Activated effector memory CD4-positive, alpha-beta T cell treated with anti-CD3 and anti-CD28 coated beads, Interleukin-2, amount 50 U/mL, for 16 hours (primary cell): ENCODE data around the gene SLC48A1.

Experiments used
- DNase-seq: peaks from one replicate; pipeline ENCODE4 v3.0.0-alpha.2; 2020

SLC48A1 gene

DNA sequence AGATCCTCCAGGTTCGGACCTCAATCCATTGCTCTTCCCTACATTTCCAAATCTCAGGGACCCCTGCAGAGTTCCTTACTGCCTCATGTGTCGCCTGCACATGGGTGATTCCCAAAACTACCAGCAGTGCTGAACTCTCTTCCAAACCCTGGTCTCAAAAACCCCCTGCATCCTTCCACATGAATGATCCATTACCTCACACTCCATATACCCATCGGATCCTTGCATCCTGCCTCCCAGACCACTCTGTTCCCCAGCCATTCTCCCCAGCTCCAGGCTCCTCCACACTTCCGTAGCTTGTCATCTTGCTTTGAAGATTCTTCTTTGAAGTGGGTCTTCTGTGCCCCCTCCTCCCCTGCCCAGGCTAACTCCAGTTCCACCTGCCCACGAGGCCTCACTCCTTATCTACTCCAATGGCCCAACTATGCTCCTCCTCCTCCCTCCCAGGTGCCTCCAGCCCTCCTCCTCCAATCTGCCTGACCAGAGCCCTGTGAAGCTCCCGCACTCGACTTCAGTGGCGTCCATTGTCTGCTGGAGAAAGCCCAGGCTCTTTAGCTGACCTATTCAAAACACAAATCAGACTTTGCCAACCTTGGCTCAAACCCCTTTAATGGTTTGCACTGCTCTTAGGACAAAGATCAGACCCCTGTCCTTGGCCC lies 28.1 kb upstream of the SLC48A1 start:
- DNase-seq: no peak

DNA sequence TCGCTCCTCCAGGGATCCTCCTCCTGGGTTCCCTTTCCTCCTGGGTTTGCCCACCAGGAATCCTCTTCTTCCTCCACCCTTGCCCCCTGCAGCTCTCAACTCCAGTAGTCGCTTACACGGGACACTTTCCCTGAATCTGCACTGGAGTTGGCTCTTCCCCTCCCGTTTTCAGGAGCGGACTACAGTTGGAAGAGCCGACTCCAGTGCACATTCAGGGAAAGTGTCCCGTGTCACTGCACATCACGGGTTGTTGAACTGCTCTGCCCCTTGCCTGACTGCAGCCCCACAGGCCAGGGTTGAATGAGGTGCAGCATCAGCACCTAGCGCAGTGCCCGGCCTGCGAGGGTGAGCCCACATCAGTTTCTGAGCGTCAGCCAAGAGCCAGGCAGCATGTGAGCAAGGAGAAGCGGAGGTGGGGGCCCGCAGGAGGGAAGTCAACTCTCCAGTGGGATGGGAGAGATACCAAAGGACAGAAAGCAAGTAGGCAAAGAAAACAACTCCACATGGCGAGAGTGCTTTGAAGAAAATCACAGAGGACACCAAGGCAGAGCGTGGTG lies 27.5 kb upstream of the SLC48A1 start:
- DNase-seq: no peak

GRCh38 chr12:47746073-47746472 lies 27.0 kb upstream of the SLC48A1 start:
- no peak for DNase-seq

- no peak for DNase-seq
Observed at GRCh38 chr12:47746523-47746922, 26.5 kb upstream of the SLC48A1 start.

GRCh38 chr12:47747126-47747525 lies 25.9 kb upstream of the SLC48A1 start:
- DNase-seq: no peak

DNA sequence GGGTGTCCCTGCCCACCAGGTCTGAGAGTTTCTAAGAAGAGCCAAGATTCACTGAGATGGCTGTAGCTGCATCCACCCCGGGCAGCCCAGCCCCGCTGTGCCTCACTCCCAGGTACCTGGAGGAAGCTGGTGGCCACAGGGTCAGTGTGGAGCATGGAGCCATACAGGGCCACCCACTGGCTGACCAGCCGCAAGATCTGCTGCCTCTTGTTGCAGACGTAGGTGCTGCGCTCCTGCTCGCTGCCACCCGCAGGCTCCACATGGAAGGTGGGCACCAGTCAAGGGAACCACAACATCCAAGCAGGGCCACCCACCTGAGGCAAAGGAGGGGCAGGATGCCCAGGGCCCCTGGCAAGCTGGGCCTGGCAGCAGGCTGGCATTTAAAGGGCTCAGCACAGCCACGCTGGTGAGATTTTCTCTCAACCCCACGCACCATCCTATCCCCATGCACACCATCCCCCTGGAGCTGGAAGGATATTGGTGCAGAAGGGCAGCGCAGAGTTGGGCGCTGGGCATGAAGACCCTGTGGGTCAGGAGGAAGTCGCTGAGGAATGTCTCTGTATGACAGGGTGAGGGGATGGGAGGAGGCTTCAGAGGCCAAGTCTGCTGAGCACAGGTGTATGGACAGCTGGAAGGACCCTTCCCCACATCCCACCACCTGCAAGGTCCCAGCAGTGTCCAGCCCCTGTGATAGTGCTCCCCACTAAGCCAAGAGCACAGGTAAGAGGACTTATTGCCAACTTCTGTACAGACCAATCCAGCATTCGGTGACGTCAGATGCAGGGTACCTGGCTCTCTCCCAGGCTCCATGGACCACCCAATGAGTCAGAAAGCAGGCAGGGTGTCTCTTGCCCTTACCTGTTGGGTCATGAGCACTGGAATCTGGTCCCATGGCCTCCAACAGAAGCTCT lies 25.2 kb upstream of the SLC48A1 start:
- DNase-seq: no peak

GRCh38 chr12:47748507-47748828 lies 24.6 kb upstream of the SLC48A1 start:
- DNase-seq: no peak

- no peak for DNase-seq
Observed at GRCh38 chr12:47748899-47749298, 24.1 kb upstream of the SLC48A1 start.

DNA sequence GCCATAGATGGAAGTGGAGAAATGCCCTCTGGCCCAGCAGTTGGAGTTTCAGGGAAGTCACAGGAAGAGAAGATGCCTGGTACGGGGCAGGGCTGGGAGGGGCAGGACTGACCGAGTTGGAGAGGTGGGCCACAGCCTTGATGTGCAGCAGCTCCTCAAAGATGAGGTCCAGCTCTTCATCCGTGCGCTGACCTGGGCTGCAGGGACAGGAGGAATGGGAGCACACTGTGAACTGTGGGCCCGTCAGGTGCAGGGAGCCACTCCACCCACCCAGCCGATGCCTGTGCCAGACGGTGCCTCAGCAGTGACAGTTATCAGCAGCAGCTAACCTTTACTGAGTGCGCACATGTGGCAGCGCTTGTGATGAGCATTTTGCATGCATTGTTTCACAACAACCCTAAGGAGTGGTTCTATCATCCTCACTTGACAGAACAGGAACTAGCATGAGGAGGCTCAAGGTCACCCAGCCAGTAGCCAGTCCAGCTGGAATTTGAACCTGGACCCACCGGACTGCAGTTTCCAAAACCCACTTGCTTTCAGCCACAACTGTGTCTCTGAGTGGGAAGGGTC lies 22.7 kb upstream of the SLC48A1 start:
- DNase-seq: no peak

GRCh38 chr12:47750916-47751470 lies 22.0 kb upstream of the SLC48A1 start:
- DNase-seq: no peak

- DNase-seq: no peak
Observed at GRCh38 chr12:47751561-47751960, 21.5 kb upstream of the SLC48A1 start.

- DNase-seq: no peak
Observed at GRCh38 chr12:47752121-47752520, 20.9 kb upstream of the SLC48A1 start.

- DNase-seq: no peak
Observed at GRCh38 chr12:47752552-47752951, 20.5 kb upstream of the SLC48A1 start.

DNA sequence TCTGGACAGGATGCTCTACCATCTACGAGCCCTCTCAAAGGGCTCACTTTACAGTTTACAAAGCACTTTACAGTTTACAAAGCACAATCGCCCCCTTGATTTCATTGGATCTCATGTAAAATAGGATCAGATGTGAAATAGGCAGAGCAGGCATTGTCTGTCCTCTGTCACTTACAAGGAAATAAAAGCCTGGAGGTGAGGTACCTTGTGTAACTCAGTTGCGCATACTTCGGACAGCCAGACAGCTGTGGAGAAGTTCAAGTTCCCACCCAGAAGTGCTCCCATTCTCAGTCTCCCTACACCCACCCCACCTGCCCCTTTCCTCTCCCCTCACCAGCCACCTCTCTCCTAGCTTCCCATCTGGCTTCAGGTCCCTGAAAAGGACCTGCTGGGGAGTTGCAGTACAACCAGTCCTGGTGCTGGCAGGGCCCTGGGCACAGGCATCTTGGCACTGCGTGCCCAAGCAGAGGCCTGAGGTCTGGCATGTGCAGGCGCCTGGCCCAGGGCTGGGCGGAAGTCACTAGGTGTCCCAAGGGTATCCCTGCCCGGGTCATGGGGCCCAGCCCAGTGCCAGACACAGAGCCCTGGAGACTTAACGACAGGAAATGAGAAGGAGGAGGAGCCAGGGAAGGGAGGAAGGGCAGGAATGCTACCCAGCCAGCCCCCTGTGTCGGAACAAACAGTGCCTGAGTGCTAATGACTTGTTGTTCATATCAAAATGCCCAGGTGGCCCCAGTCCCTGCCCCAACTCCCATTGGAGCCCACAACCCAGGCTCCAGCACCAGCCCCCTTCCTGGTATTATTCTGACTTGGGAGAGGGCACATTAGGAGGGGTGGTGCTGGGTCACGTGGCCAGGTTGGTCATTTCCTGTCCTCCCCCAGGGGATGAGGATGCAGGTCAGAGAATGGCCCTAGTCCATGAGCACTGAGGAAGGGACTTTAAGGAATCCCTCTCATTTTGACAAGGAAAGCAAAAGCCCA lies 19.7 kb upstream of the SLC48A1 start:
- no peak for DNase-seq

DNA sequence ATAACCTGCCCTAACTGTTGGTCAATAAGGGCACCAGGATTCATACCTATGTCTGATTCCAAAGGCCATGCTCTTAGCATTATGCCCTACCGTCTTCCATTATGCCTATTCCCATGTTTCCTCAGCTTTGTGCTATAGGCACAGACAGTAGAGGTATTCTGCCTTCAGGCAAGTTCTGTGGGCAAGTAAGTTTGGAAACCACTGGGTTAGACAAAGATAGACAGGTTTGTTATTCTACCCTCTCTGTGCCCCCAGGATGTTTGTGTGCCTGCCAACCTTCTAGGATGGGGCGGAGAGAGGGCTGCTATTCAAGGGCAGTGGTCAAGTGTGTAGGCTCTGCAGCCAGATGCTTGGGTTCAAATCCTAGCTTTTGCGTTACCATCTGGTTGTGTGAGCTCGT lies 18.9 kb upstream of the SLC48A1 start:
- DNase-seq: no peak

DNA sequence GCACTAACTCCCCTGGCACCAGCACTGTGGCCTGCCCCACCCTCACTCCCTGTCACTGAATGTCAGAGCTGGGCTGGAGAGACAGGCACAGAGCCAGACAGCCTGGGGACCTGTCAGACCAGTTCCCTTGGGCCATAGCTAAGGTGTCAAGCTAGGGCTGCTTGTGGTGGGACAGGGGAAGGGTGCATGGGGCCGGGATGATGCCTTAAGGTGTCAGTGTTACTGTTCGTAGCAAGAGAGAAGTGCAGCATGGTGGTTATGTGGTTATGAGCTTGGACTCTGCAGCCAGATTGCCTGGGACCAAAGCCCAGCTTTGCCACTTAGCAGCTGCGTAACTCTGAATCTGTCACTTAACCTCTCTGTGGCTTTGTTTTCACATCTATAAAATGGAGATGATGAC lies 18.2 kb upstream of the SLC48A1 start:
- DNase-seq: no peak

DNA sequence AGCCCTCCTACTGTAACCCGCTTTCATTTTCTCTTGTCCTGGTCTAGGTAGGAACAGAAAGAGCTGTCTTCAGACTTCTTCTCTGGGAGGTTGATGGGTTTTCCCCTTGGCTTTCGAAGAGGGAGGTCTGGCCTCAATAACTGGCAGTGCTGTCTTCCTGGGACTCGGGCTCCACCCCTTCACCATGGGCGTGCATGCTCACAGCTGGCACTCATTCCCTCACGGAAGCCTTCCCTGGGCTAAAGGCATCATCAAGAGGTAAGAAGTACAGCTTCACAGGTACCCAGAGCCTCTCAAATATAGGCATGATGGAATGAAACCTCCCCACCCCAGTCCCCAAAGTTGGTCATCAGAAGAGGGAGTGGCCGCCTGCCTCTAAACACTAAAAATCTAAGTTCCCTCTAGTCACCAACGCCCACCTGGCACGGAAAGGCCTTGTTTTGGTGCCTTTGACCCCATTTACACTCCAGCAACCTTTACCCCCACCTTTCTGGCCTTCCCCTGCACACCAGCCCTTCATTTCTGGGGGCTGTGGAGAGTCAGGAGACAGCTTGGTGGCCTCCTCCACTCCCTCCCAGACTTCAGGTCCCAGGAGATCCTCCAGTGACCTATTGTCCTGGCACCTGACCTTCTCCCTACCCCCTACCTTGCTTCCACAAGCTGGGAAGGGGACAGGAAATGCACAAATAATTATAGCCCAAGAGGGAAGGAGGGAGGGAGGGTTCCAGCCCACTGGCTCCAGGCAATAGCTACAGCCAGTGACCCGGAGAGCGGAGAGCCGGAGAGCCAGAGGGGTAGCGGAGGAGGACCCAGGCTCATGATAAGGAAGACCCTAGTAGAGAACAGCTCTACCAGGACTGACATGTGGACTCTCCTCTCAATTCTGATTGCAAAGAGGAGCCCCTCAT lies 17.1 kb upstream of the SLC48A1 start:
- peak; percentile 78 for DNase-seq

- DNase-seq: no peak
Observed at GRCh38 chr12:47757364-47757839, 15.6 kb upstream of the SLC48A1 start.

GRCh38 chr12:47757840-47758583 lies 15.0 kb upstream of the SLC48A1 start:
- DNase-seq: no peak

GRCh38 chr12:47758584-47758833 lies 14.5 kb upstream of the SLC48A1 start:
- no peak for DNase-seq
